ENCODE results near the gene DGKG. TPM values are rescaled to one million over a fixed set of nuclear protein-coding genes. Genes with fewer than 3 reads are reported as not detected.

DGKG gene
- total RNA-seq, 1 donor from 2014 or later, result 0.04 TPM

GRCh38 chr3:186236357-186237020 lies 125.5 kb downstream of the DGKG start:
- Mint-ChIP-seq H3K27ac (no peak overlapping the region), H3K4me1 (peaks cover 4% of the 10 kb centered on the region), H3K9me3 (no peaks in the 10 kb centered on the region), H3K36me3 (no peaks in the 10 kb centered on the region), H3K4me3 (no peak overlapping the region), H3K27me3 (ENCODE audit: low read depth) (peaks cover 10% of the 10 kb centered on the region)
- no peak for TF ChIP-seq CTCF (IDR thresholded peaks at IDR 0.05; ENCODE audit: unreplicated experiment)
- DNase-seq (ENCODE audit: low spot score in 2 of 2, unreplicated experiment in 2 of 2), result no peak

DNA sequence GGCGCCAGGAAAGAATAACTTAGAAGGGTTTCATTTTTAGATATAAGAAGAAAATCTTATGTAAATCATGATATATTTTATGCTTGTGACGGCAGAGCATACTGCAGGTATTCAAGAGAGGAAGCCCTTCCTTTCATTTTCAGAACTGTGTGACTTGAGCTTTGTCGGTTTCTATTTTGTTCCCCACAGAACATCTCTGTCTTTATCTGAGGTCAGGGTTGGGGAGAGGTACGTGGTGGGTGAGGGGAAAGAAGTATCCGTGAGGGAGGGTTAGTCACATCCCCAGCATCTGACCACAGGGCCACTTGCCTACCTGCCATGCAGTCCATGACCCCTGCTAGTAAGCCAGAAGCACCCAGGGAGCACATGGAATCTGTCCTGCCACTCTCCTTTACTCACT lies 126.5 kb downstream of the DGKG start:
- H3K9me3 Mint-ChIP-seq, result no peaks in the 10 kb centered on the region
- H3K27ac Mint-ChIP-seq, result no peak overlapping the region
- H3K36me3 Mint-ChIP-seq, result no peaks in the 10 kb centered on the region
- peaks cover 10% of the 10 kb centered on the region for H3K27me3 Mint-ChIP-seq (ENCODE audit: low read depth)
- H3K4me1 Mint-ChIP-seq, result peaks cover 4% of the 10 kb centered on the region
- DNase-seq (ENCODE audit: low spot score in 2 of 2, unreplicated experiment in 2 of 2), result no peak
- TF ChIP-seq CTCF (IDR thresholded peaks at IDR 0.05; ENCODE audit: unreplicated experiment), result no peak
- no peak overlapping the region for H3K4me3 Mint-ChIP-seq

GRCh38 chr3:186234152-186234551 lies 127.9 kb downstream of the DGKG start:
- TF ChIP-seq CTCF (IDR thresholded peaks at IDR 0.05; ENCODE audit: unreplicated experiment), result no peak
- Mint-ChIP-seq H3K27ac (no peak overlapping the region), H3K9me3 (no peaks in the 10 kb centered on the region), H3K36me3 (no peaks in the 10 kb centered on the region), H3K27me3 (ENCODE audit: low read depth) (peaks cover 17% of the 10 kb centered on the region), H3K4me1 (peaks cover 4% of the 10 kb centered on the region), H3K4me3 (no peak overlapping the region)
- DNase-seq (ENCODE audit: low spot score in 2 of 2, unreplicated experiment in 2 of 2), result no peak

DNA sequence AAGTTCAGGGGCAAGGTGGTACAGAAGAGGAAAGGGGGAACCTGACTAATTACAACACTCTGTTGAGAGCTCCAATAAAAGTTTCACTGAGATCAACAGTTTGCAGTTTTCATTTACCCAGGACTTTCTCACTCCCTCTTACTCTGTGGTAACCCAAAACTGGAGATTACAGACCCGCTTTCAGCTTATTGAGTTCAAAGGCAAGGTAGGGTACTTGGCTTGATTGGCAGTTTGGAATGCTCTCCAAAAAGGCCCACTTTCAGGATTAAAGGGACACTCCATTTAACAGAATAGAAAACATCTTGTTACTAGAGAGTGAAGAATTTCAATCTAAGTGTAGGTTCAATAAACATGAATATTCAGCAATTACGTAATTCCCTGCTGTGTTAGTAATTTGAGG lies 135.6 kb downstream of the DGKG start:
- no peaks in the 10 kb centered on the region for H3K9me3 Mint-ChIP-seq
- H3K27me3 Mint-ChIP-seq (ENCODE audit: low read depth), result peaks cover 37% of the 10 kb centered on the region
- H3K27ac Mint-ChIP-seq, result no peak overlapping the region
- no peaks in the 10 kb centered on the region for H3K4me1 Mint-ChIP-seq
- H3K36me3 Mint-ChIP-seq, result no peaks in the 10 kb centered on the region
- no peak overlapping the region for H3K4me3 Mint-ChIP-seq
- DNase-seq (ENCODE audit: low spot score in 2 of 2, unreplicated experiment in 2 of 2), result no peak
- no peak for TF ChIP-seq CTCF (IDR thresholded peaks at IDR 0.05; ENCODE audit: unreplicated experiment)

GRCh38 chr3:186225603-186226002 lies 136.4 kb downstream of the DGKG start:
- no peak for TF ChIP-seq CTCF (IDR thresholded peaks at IDR 0.05; ENCODE audit: unreplicated experiment)
- Mint-ChIP-seq H3K4me1 (peaks cover 3% of the 10 kb centered on the region), H3K9me3 (no peaks in the 10 kb centered on the region), H3K27ac (no peak overlapping the region), H3K27me3 (ENCODE audit: low read depth) (peaks cover 37% of the 10 kb centered on the region), H3K36me3 (no peaks in the 10 kb centered on the region), H3K4me3 (no peak overlapping the region)
- no peak for DNase-seq (ENCODE audit: low spot score in 2 of 2, unreplicated experiment in 2 of 2)
